SK-N-SH (cell line): ENCODE measurements around the gene HERC4. TPM values are rescaled to one million over a fixed set of nuclear protein-coding genes. Genes with fewer than 3 reads are reported as not detected.
A peak's percentile ranks its signal among the peaks of the same experiment; 100 is the strongest.

Experiments
- CTCF ChIA-PET: fragments of 300-600, 350-600 bp; formaldehyde crosslinking; extraction: SDS; loops from one replicate; lab custom pipeline; 2021; lab: Yijun Ruan, JAX
- POLR2A ChIA-PET: fragments of 350-600 bp; sonication (Branson Sonifier 250); formaldehyde crosslinking; extraction: SDS; loops from one replicate; lab custom pipeline; 2020; ENCODE audit warnings: antibody characterized with exemption, inconsistent platforms; lab: Yijun Ruan, JAX
- DNase-seq: peaks from one replicate; pipeline ENCODE4 v3.0.0; 2012
- H2AFZ ChIP-seq: fragments of 200-600 bp; sonication (generic); 2 replicates; pipeline ENCODE4 v1.8.1; 2016; ENCODE audit warnings: antibody characterized with exemption, mild to moderate bottlenecking, low read depth
- H3F3A ChIP-seq: fragments of 200-600 bp; sonication (generic); replicated peaks from 2 replicates; pipeline ENCODE3; 2016; ENCODE audit warnings: antibody characterized with exemption, mild to moderate bottlenecking; ENCODE audit not compliant: insufficient read depth
- H3K27ac ChIP-seq, 2 experiments: fragments of 200-500 bp in 1 of 2; fragments of 200-600 bp in 1 of 2; sonication (Bioruptor generic) in 1 of 2; sonication (generic), shearing (Covaris generic) in 1 of 2; 2 replicates each; pipeline versions ENCODE4 v1.5.1 to v1.6.1; 2014 to 2016; ENCODE audit warnings: low read depth in 2 of 2, inconsistent platforms in 1 of 2, low read length in 1 of 2, mild to moderate bottlenecking in 1 of 2, mixed read lengths in 1 of 2
- H3K27me3 ChIP-seq: fragments of 200-600 bp; sonication (generic), shearing (Covaris generic); 2 replicates; pipeline ENCODE4 v1.6.1; 2016; ENCODE audit warnings: mixed run types; ENCODE audit not compliant: insufficient read depth
- H3K36me3 ChIP-seq, 2 experiments: fragments of 200-500 bp in 1 of 2; fragments of 200-600 bp in 1 of 2; sonication (Bioruptor generic) in 1 of 2; sonication (generic) in 1 of 2; replicated peaks in 1 of 2; 2 replicates each; pipeline versions ENCODE3 to v1.5.1; 2014 to 2016; ENCODE audit warnings: low read length in 1 of 2, mild to moderate bottlenecking in 1 of 2; ENCODE audit not compliant: insufficient read depth in 2 of 2, control insufficient read depth in 1 of 2
- H3K4me1 ChIP-seq, 2 experiments: fragments of 200-500 bp in 1 of 2; fragments of 200-600 bp in 1 of 2; sonication (Bioruptor generic) in 1 of 2; sonication (generic), shearing (Covaris generic) in 1 of 2; 2 replicates each; pipeline versions ENCODE4 v1.5.1 to v1.6.1; 2014 to 2016; ENCODE audit warnings: low read depth in 1 of 2, low read length in 1 of 2, mixed run types in 1 of 2; ENCODE audit not compliant: insufficient read depth in 2 of 2, control insufficient read depth in 1 of 2
- H3K4me2 ChIP-seq: fragments of 200-600 bp; sonication (generic), shearing (Covaris generic); 2 replicates; pipeline ENCODE4 v1.6.1; 2017; ENCODE audit warnings: mixed run types
- H3K4me3 ChIP-seq, 2 experiments: fragments of 200-500 bp in 1 of 2; fragments of 200-600 bp in 1 of 2; sonication (Bioruptor generic) in 1 of 2; sonication (generic), shearing (Covaris generic) in 1 of 2; 2 replicates each; pipeline versions ENCODE4 v1.5.1 to v1.8.1; 2014 to 2016; ENCODE audit warnings: low read depth in 2 of 2, inconsistent platforms in 1 of 2, low read length in 1 of 2, mild to moderate bottlenecking in 1 of 2, mixed read lengths in 1 of 2, moderate library complexity in 1 of 2
- H3K79me2 ChIP-seq: fragments of 200-600 bp; sonication (generic); 2 replicates; pipeline ENCODE4 v1.8.1; 2017; ENCODE audit warnings: mild to moderate bottlenecking; ENCODE audit not compliant: insufficient read depth
- H3K9ac ChIP-seq: fragments of 200-600 bp; sonication (generic); 2 replicates; pipeline ENCODE4 v1.6.1; 2017; ENCODE audit warnings: mixed run types
- H3K9me2 ChIP-seq: fragments of 200-600 bp; sonication (generic); 2 replicates; pipeline ENCODE4 v1.6.1; 2017; ENCODE audit warnings: mixed run types
- H3K9me3 ChIP-seq: fragments of 200-600 bp; sonication (generic); 2 replicates; pipeline ENCODE4 v1.6.1; 2017; ENCODE audit warnings: mixed run types, mild to moderate bottlenecking, moderate library complexity
- H4K20me1 ChIP-seq: fragments of 200-600 bp; sonication (generic); 2 replicates; pipeline ENCODE4 v1.6.1; 2017; ENCODE audit warnings: mild to moderate bottlenecking, mixed run types; ENCODE audit not compliant: insufficient read depth
- CHD2 ChIP-seq: fragments of 150-350 bp; IDR thresholded peaks from 2 replicates; pipeline ENCODE4 v1.6.1; 2018; ENCODE audit warnings: low read length; ENCODE audit not compliant: partially characterized antibody
- ELF1 ChIP-seq: IDR thresholded peaks from 2 replicates; pipeline ENCODE4 v1.4.0; 2012
- EP300 ChIP-seq, 2 experiments: IDR thresholded peaks; 2 replicates each; pipeline versions ENCODE4 v1.4.0 to v1.6.1; 2012; ENCODE audit warnings: borderline replicate concordance in 1 of 2, low read depth in 1 of 2, low read length in 1 of 2
- EZH2phosphoT487 ChIP-seq: fragments of 200-600 bp; sonication (generic); IDR thresholded peaks from 2 replicates; pipeline ENCODE4 v1.6.1; 2017; ENCODE audit warnings: low read depth, mixed run types, mild to moderate bottlenecking, antibody characterized with exemption, moderate library complexity, borderline replicate concordance
- GATA2 ChIP-seq: sonication (generic); formaldehyde crosslinking; IDR thresholded peaks from 2 replicates; pipeline ENCODE4 v1.5.0; 2020; ENCODE audit warnings: mild to moderate bottlenecking, missing genetic modification reagents
- MEF2A ChIP-seq: IDR thresholded peaks from 2 replicates; pipeline ENCODE4 v1.4.0; 2012; ENCODE audit warnings: low read depth, borderline replicate concordance
- MXI1 ChIP-seq: IDR thresholded peaks from 2 replicates; pipeline ENCODE4 v1.6.1; 2012; ENCODE audit warnings: mild to moderate bottlenecking, low read depth, low read length, improper control_type of control experiment
- POLR2AphosphoS5 ChIP-seq: IDR thresholded peaks from 2 replicates; pipeline ENCODE4 v1.6.1; 2012; ENCODE audit warnings: low read depth, low read length
- RCOR1 ChIP-seq: fragments of 150-350 bp; IDR thresholded peaks from 2 replicates; pipeline ENCODE4 v1.6.1; 2017; ENCODE audit warnings: antibody characterized with exemption, low read length
- TAF1 ChIP-seq: IDR thresholded peaks from 2 replicates; pipeline ENCODE4 v1.6.1; 2012; ENCODE audit warnings: low read depth, mild to moderate bottlenecking, low read length, moderate library complexity, borderline replicate concordance
- TCF12 ChIP-seq: IDR thresholded peaks from 2 replicates; pipeline ENCODE4 v1.4.0; 2012
- TEAD4 ChIP-seq: IDR thresholded peaks from 2 replicates; pipeline ENCODE4 v1.4.0; 2012; ENCODE audit warnings: mild to moderate bottlenecking, borderline replicate concordance; ENCODE audit not compliant: insufficient read depth
- WGBS: methylation state at CpG from one replicate; pipeline ENCODE4 v1.1.6; 2017; ENCODE audit warnings: low lambda C conversion rate; 5-methylcytosine and 5-hydroxymethylcytosine counted together
- polyA plus RNA-seq, 3 experiments: library from polyadenylated mRNA; depleted of rRNA; stranded (reverse); fragments of >200 nt; gene quantifications; 2 replicates each; pipeline ENCODE4 v1.2.3, GENCODE V29; 2012
- TF ChIP-seq, protein P1 (sequence below): fragments of 150-350 bp; IDR thresholded peaks from 2 replicates; pipeline ENCODE4 v1.6.1; 2017; ENCODE audit warnings: antibody characterized with exemption, low read length, low read depth, borderline replicate concordance
- TF ChIP-seq, protein P2 (sequence below): fragments of 200-600 bp; sonication (generic); IDR thresholded peaks from 2 replicates; pipeline ENCODE4 v1.6.1; 2017; ENCODE audit warnings: antibody characterized with exemption, mild to moderate bottlenecking, moderate library complexity
- TF ChIP-seq, protein P3 (sequence below): IDR thresholded peaks from 2 replicates; pipeline ENCODE4; 2012
- TF ChIP-seq, protein P4 (sequence below): IDR thresholded peaks from 2 replicates; pipeline ENCODE4 v1.4.0; 2012; ENCODE audit warnings: low read depth, borderline replicate concordance
- TF ChIP-seq, protein P5 (sequence below): IDR thresholded peaks from 2 replicates; pipeline ENCODE4 v1.6.1; 2012; ENCODE audit warnings: mild to moderate bottlenecking, low read depth, low read length, moderate library complexity

Gene HERC4
- polyA plus RNA-seq, 1 of the 3 experiments (the other 2 are of a cell fraction), result 16.2 TPM

DNA sequence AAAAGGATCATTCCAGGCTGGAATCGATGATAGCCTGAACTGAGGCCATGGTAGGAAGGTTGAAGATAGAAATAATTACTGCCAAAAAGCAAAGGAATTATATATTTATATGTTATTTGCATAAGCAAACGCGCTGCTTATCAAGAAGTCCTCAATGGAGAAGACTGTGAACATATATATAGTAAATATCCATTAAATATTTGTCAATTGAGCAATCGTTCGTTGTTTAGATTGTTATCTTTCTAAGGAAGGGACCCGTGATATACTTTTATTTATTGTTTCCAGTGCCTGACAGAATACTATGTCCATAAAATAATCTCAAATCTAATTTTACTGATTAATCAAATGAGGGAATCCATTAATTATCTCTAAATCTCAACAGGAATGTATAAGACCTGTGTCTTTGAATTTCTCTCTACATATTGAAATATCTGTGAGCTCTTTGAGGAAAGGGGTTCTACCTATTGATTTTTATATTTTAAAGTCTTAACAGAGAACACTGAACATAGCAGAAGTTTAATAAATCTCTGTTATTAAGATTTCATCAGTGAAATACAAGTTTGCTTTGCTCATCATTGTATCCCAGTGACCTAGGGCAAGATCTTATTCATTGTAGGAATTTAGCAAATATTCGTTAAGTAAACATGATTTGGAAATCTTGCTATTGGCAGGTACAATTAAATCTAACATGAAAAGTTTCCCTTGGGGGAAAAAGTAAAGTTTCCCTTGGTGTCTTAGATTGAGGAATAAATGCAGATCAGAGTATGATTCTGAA is 12.0 kb upstream of the HERC4 start:
- CTCF ChIA-PET, result interaction anchor here (1.2 to 2.2 kb wide), 3 partner anchors 67 to 120 kb away, joined by 4 to 9 read pairs (median 6); no protein-coding TSS in a partner anchor

More for the DNA sequence above, 12.0 kb upstream of the HERC4 start:
- peaks cover 0 to 36% of the 10 kb centered on the region in 2 experiments; a peak in 2 of 4 replicates for H3K4me1 ChIP-seq
- no peaks in the 10 kb centered on the region for H4K20me1 ChIP-seq
- H3K4me3 ChIP-seq, result no peak overlapping the region
- no peaks in the 10 kb centered on the region for H3K27me3 ChIP-seq
- POLR2A ChIA-PET, result no interaction called here
- H3K9me3 ChIP-seq, result no peaks in the 10 kb centered on the region
- TF ChIP-seq MXI1 (no peak), TAF1 (no peak), CHD2 (no peak), TCF12 (no peak), RCOR1 (no peak), ELF1 (no peak), EP300 (IDR thresholded peaks at IDR 0.05; ENCODE audit: borderline replicate concordance in 1 of 2, low read depth in 1 of 2, low read length in 1 of 2) (no peak), TEAD4 (no peak), MEF2A (no peak), GATA2 (CRISPR knock-in tag) (no peak), POLR2AphosphoS5 (no peak), EZH2phosphoT487 (no peak)
- TF ChIP-seq, protein P1, sequence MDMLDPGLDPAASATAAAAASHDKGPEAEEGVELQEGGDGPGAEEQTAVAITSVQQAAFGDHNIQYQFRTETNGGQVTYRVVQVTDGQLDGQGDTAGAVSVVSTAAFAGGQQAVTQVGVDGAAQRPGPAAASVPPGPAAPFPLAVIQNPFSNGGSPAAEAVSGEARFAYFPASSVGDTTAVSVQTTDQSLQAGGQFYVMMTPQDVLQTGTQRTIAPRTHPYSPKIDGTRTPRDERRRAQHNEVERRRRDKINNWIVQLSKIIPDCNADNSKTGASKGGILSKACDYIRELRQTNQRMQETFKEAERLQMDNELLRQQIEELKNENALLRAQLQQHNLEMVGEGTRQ, result no peak
- TF ChIP-seq, protein P2, sequence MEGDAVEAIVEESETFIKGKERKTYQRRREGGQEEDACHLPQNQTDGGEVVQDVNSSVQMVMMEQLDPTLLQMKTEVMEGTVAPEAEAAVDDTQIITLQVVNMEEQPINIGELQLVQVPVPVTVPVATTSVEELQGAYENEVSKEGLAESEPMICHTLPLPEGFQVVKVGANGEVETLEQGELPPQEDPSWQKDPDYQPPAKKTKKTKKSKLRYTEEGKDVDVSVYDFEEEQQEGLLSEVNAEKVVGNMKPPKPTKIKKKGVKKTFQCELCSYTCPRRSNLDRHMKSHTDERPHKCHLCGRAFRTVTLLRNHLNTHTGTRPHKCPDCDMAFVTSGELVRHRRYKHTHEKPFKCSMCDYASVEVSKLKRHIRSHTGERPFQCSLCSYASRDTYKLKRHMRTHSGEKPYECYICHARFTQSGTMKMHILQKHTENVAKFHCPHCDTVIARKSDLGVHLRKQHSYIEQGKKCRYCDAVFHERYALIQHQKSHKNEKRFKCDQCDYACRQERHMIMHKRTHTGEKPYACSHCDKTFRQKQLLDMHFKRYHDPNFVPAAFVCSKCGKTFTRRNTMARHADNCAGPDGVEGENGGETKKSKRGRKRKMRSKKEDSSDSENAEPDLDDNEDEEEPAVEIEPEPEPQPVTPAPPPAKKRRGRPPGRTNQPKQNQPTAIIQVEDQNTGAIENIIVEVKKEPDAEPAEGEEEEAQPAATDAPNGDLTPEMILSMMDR, result no peak
- TF ChIP-seq, protein P3, sequence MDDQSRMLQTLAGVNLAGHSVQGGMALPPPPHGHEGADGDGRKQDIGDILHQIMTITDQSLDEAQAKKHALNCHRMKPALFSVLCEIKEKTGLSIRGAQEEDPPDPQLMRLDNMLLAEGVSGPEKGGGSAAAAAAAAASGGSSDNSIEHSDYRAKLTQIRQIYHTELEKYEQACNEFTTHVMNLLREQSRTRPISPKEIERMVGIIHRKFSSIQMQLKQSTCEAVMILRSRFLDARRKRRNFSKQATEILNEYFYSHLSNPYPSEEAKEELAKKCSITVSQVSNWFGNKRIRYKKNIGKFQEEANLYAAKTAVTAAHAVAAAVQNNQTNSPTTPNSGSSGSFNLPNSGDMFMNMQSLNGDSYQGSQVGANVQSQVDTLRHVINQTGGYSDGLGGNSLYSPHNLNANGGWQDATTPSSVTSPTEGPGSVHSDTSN, result no peak
- TF ChIP-seq, protein P4, sequence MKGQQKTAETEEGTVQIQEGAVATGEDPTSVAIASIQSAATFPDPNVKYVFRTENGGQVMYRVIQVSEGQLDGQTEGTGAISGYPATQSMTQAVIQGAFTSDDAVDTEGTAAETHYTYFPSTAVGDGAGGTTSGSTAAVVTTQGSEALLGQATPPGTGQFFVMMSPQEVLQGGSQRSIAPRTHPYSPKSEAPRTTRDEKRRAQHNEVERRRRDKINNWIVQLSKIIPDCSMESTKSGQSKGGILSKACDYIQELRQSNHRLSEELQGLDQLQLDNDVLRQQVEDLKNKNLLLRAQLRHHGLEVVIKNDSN, result no peak
- TF ChIP-seq, protein P5, sequence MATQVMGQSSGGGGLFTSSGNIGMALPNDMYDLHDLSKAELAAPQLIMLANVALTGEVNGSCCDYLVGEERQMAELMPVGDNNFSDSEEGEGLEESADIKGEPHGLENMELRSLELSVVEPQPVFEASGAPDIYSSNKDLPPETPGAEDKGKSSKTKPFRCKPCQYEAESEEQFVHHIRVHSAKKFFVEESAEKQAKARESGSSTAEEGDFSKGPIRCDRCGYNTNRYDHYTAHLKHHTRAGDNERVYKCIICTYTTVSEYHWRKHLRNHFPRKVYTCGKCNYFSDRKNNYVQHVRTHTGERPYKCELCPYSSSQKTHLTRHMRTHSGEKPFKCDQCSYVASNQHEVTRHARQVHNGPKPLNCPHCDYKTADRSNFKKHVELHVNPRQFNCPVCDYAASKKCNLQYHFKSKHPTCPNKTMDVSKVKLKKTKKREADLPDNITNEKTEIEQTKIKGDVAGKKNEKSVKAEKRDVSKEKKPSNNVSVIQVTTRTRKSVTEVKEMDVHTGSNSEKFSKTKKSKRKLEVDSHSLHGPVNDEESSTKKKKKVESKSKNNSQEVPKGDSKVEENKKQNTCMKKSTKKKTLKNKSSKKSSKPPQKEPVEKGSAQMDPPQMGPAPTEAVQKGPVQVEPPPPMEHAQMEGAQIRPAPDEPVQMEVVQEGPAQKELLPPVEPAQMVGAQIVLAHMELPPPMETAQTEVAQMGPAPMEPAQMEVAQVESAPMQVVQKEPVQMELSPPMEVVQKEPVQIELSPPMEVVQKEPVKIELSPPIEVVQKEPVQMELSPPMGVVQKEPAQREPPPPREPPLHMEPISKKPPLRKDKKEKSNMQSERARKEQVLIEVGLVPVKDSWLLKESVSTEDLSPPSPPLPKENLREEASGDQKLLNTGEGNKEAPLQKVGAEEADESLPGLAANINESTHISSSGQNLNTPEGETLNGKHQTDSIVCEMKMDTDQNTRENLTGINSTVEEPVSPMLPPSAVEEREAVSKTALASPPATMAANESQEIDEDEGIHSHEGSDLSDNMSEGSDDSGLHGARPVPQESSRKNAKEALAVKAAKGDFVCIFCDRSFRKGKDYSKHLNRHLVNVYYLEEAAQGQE, result no peak
- H3K27ac ChIP-seq, result peak overlapping the region in 1 of 2 experiments; percentile 16; a peak in 1 of 4 replicates
- H3K36me3 ChIP-seq, result no peaks in the 10 kb centered on the region
- no peak for DNase-seq
- no peak overlapping the region for H3K9ac ChIP-seq
- 0 out of 2 replicates have a peak overlapping the region, but pooled peaks have one; percentile 4 for H2AFZ ChIP-seq
- WGBS, result 68% methylated on average over 7 of the region's 7 CpGs
- peaks cover 14% of the 10 kb centered on the region for H3F3A ChIP-seq
- no peak overlapping the region; the same call in 1 of the 2 replicates for H3K4me2 ChIP-seq
- H3K9me2 ChIP-seq, result no peaks in the 10 kb centered on the region
- no peaks in the 10 kb centered on the region for H3K79me2 ChIP-seq
